ENCODE measurements around the gene TRMT1L.

- TF ChIP-seq CTCF (IDR thresholded peaks at IDR 0.05) (no peak), POLR2A (IDR thresholded peaks at IDR 0.05) (no peak)
Observed at GRCh38 chr1:185154912-185155513, 1.7 kb downstream of the TRMT1L start.
